Mammary epithelial cell (primary cell): ENCODE data around the gene RETSAT.

Source experiments
- EZH2 ChIP-seq: IDR thresholded peaks from 2 replicates; pipeline ENCODE4 v1.6.1; 2012; ENCODE audit warnings: low read length, inconsistent platforms, borderline replicate concordance
- TF ChIP-seq, protein P1 (sequence below), 2 donors: IDR thresholded peaks in 1 of 2; conservative IDR thresholded peaks in 1 of 2; 2 replicates each; pipeline ENCODE4 v1.5.1; 2011 to 2012; ENCODE audit warnings: inconsistent platforms in 2 of 2, low read length in 2 of 2, mild to moderate bottlenecking in 2 of 2, control low read depth in 1 of 2, low read depth in 1 of 2; ENCODE audit not compliant: insufficient read depth in 1 of 2; ENCODE audit errors: extremely low read depth in 1 of 2

DNA sequence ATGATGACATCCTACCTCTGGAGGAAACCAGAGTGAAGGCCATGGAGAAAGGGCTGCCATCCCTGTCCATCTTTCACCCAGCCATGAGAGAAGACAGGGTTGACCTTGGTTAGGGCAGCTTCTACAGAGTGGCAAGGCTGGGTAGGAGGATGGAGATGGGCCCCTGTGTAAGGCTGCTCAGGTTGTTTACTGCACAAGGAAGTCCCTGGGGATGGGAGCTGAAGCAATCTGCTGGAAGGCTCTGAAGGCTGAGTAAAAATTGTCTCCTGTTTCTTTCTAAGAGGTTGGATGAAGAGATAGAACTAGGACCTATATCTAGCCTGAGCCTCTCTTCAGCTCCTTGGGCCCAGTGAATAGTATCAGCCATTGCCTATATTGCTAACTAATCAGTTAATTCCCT, 14.6 kb upstream of the RETSAT start:
- TF ChIP-seq, protein P1, sequence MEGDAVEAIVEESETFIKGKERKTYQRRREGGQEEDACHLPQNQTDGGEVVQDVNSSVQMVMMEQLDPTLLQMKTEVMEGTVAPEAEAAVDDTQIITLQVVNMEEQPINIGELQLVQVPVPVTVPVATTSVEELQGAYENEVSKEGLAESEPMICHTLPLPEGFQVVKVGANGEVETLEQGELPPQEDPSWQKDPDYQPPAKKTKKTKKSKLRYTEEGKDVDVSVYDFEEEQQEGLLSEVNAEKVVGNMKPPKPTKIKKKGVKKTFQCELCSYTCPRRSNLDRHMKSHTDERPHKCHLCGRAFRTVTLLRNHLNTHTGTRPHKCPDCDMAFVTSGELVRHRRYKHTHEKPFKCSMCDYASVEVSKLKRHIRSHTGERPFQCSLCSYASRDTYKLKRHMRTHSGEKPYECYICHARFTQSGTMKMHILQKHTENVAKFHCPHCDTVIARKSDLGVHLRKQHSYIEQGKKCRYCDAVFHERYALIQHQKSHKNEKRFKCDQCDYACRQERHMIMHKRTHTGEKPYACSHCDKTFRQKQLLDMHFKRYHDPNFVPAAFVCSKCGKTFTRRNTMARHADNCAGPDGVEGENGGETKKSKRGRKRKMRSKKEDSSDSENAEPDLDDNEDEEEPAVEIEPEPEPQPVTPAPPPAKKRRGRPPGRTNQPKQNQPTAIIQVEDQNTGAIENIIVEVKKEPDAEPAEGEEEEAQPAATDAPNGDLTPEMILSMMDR (conservative IDR thresholded peaks at IDR 0.05 in 1 of 2, IDR thresholded peaks at IDR 0.05 in 1 of 2; ENCODE audit: extremely low read depth in 1 of 2, insufficient read depth in 1 of 2, low read depth in 1 of 2, low read length in 2 of 2): no peak
- no peak for TF ChIP-seq EZH2
